ENCODE results near the gene C1orf116.

C1orf116 gene

DNA sequence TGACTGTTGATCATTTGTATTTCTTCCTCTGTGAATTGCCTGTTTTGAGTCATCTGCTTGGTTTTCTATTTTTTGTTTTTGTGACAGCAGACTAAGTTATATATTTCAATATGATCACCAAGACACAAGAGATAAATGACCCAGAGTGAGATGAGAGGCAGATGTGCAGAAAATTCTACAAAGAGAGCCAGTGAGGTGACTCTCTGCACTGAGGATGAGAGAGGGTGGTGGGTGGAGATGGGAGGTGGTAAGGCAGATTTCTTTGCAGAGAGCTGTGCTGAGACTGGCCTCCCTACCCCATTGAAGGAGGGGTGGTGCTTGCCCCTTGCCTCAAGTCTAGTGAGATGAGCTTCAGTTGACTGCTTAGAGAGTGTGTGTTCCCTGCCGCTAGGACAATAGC lies 44.7 kb downstream of the C1orf116 start:
- no peak for DNase-seq (ENCODE audit: low read depth)

DNA sequence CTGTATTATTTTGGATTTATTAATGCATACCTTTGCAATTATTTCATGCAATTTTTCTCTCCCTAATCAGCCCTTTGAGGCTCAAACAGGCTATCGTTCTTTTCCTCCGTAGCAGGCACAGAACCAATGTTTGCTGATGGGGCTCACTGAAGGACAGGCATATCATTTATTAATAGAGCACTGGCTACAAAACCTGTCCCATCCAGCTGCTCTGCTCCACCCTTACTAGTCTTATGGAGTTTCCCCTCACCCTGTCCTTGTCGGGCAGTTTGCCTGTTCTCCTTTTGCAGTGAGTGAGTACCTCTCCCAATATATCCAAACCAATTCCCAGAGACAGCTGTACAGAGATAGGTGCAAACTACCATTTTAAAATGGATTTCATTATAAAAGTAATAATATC lies 45.7 kb downstream of the C1orf116 start:
- no peak for DNase-seq (ENCODE audit: low read depth)

DNA sequence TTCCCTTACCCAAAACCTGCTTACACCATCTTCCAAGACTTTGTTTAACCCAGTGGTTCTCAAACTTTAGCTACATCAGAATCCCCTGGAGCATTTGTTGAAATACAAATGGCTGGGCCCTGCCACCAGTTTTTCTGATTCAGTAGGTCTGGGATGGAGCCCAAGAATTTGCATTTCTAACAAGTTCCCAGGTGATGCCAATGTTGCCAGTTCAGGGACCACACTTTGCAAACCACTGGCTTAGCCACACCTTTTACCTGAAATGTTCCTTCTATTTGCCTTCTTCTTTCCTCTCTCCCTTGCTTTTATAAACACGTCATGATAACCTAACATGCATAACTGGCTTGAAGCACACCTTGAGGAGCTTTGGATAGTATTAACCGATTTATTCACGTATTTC lies 46.2 kb downstream of the C1orf116 start:
- DNase-seq (ENCODE audit: low read depth) = no peak

DNA sequence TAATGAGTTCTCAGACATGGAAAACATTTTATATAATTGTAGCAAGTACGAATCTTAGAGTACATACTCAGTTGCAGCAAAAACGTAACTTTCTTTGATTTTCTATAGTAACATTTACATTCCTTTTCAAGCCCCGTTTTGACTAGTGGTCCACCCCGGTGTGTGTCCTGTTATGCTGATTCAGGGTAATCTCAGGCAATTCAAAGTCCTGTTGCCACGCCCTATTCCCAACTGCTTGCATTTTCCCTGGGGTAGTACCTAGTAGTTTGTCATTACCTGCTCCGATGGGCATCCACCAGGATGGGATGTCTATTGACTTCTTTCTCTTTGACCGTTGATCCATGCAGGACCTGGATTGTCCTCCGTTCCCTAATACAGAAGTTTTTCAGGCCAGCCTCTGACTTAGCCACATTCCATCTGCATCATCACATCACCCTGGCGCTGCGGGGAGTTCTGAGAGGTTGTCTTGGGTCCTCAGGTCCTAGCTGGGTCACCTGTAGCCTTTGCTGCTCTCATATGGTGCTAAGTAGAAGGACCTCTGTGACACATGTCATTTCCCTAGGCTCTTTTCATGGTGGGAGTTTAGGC lies 47.3 kb downstream of the C1orf116 start:
- DNase-seq (ENCODE audit: low read depth) = no peak

DNA sequence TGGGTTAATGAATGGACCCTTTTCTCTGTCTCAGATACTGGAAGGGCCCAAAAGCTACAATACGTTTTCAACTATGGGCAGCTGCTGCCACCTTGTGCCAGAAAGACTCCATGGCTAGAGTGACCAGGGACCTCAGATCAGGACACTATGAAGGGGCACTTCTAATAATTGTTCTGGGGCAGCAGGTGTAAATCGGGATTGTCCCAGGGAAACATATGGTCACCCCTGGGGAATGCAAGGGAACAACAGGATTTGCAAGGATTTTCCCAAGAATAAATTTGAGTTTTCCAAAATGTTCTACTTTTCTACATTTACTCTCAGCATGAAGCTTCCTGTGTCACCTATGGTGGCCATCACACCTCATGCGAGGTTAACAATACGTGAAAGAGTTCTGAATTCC lies 50.3 kb downstream of the C1orf116 start:
- no peak for DNase-seq (ENCODE audit: low read depth)

DNA sequence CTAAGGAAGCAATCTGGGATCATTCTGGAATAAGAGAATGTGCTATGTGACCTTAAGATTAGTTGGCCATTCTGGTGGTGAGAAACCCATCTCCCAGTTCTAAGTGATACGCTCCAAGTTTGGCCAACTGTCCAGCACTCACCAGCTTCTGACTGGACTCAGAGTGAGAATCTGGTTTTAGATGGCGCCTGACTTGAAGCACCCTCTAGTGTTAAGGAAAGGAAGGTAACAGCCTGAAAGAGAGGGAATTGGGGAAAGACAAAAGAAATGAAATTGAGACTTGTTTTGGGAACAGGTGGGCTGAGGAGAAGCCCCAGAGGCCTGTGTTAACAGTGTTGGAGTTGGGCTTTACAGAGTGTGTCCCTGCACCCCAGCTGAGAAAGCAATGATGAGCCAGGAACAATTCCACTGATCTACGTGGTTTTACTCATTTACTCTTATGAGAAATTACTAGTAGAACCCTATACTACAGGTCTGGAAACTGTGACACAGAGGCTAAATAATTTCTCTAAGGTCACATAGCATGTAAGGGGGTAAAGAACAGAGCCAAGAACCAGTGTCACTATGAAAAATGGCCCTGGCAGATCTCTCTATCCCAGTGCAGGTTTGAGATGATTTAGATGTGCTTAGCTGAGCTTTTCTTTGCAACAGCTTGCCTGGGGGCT lies 53.0 kb downstream of the C1orf116 start:
- no peak for DNase-seq (ENCODE audit: low read depth)

DNA sequence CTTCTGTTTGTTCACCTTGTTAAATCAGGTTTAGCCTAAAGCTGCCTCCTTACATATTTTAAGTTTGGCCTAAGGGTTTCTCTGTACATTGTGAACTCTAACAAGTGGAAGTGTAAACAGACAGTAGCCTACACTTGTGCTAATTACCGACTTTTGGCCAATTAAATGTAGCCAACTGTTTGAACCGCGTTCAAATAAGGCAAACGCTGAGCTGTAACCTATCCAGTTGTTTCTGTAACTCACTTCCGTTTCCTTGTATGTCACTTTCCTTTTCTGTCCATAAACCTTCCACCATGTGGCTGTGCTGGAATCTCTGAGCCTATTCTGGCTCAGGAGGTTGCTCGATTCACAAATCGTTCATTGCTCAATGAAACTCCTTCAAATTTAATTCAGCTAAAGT lies 54.3 kb downstream of the C1orf116 start:
- no peak for DNase-seq (ENCODE audit: low read depth)

DNA sequence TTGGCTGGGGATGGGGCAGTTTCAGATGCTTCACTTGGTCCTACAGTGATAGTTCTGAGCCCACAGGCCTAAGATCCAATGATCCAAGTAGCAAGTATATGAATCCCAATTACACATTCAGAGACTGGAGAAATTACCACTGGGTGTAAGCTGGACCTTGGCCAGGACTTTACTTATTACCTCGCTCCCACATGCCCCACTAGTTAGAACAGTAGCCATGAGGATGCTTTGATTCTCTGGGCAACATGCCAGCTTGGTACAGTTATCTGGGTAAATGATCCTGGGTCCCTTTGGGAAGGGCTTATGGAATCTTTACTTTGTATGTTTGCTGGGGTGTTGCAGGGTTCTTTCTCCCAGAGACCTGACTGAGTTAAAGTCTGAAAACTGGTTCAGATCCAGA lies 57.2 kb downstream of the C1orf116 start:
- DNase-seq (ENCODE audit: low read depth) = no peak

DNA sequence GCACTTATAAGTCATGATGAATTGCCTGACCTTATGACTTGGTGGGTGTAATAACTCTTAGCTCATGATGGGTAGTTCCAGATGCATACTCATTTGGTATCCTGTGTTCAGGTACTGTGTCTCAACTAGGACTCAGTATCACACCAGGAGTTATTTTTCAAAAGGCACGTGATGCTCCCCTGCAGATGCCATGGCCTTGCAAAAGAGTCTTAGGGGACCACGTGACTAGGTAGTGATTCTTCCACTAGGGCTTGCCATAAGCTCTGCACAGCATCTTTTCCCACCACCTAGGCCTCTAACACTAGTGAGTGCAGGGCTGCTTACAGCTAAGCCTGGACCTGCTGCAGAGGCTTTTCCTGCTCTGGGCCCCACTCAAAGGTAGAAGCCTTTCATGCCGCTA lies 58.4 kb downstream of the C1orf116 start:
- no peak for DNase-seq (ENCODE audit: low read depth)

DNA sequence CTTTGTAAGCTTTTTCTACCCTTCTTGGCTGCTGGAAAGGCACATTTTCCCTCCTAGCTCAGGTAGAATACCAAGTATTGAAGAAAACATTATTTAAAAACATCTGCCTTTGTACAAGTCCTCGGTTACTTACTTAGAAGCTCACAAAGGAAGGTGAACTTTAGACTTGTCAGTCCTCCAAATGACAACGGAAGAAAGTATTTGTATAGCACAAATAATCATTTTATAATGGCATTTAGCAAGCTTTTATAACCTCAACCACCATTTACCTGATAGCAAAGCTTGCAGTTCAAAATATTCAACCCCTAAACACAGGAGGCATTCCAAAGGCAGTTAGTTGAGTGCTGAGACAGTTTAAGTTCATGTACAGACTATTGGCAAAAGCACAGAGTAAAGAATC lies 59.8 kb downstream of the C1orf116 start:
- no peak for DNase-seq (ENCODE audit: low read depth)

DNA sequence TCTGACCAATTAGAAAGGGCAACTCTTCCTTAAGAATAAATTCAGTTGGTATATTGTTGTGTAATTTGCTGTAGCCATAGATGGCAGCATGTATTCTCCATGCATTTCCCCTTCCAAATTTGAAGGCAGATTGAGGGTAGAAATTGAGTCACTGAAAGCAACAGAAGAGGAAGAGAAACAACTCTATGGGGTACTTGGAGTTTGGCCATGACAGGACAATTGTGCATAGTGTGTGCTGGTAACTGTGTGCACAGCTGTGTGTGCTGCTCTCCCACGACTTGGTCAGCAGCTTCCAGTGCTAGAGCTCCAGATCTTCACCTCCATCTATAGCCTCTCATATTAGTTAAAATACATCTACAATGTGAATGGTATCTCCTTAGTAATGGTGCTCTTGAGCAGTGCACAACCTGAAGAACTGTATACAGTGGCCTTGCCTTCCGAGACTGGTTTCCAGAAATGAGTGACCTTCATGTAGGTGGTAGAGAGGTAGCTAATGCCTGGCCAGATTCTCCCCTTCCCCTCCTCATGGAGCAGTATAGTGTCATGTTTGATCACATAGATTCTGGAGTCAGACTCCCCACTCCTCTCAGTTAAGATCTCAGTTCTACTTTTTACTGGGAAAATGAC lies 61.4 kb downstream of the C1orf116 start:
- no peak for DNase-seq (ENCODE audit: low read depth)

DNA sequence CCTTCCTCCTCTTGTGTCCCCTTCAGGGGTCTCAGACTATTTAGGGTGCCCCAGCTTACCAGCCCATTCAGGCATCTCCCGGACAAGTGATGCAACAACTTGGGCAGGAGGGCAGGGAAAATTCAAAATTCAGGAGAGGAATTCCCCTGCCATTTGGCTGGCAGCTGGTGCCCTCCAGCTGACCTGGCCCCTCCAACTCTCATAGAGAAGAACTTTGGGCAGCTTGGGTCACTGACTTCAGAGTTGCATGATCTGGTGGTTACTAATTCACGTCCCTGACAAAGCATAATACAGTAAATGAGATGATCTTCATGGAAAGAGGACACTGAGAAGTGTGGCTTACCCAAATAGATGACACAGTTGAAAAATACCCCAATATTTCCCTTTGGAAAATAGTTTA lies 62.1 kb downstream of the C1orf116 start, which contains the start of gene FCAMR:
Gene FCAMR (minus strand): TSS at position 15 of the 400 bp plus-strand sequence. CDS start 335 bp downstream, outside the sequence.
- DNase-seq (ENCODE audit: low read depth) = no peak

DNA sequence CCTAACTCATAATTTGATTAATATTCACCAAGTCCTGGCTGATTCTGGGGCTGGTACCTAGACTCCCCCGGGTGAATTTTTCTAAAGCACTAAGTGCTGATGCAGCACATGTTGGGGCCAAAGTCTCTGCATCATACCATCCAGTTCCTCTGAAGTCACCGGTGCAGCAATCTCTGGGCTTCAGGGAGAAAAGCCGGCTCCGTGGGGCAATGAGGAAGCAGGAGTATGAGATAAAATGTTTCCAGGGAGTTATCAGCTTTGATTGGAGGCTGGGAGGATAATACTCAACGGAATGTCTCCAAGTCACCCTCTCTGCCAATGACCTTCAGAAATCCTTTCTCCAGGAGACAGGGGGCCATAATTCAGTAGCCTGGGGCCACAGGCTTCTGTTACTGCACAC lies 63.5 kb downstream of the C1orf116 start:
- no peak for DNase-seq (ENCODE audit: low read depth)
